ENCODE data around the gene ZDHHC13.

ZDHHC13 gene

GRCh38 chr11:19185036-19185435, 68.1 kb downstream of the ZDHHC13 start:
- Histone ChIP-seq H3K27me3 (ENCODE audit: insufficient read depth, insufficient read length) (no peaks in the 10 kb centered on the region), H3K9me3 (ENCODE audit: insufficient read depth, low read length) (no peaks in the 10 kb centered on the region), H3K4me1 (ENCODE audit: insufficient read depth, insufficient read length) (no peaks in the 10 kb centered on the region), H3K36me3 (ENCODE audit: insufficient read depth, insufficient read length, low read length) (no peaks in the 10 kb centered on the region), H3K9ac (ENCODE audit: insufficient read length, low read depth) (no peak overlapping the region), H3K4me3 (ENCODE audit: insufficient read length, low read depth) (no peak overlapping the region)
- no peak for DNase-seq (ENCODE audit: low read depth, low spot score)
- TF ChIP-seq YY1 (IDR thresholded peaks at IDR 0.05; ENCODE audit: insufficient read depth, insufficient read length) (no peak), SUZ12 (IDR thresholded peaks at IDR 0.05; ENCODE audit: extremely low read depth, insufficient read depth, insufficient read length) (no peak), ZNF274 (IDR thresholded peaks at IDR 0.05; ENCODE audit: low read depth, low read length) (no peak)

- TF ChIP-seq ZNF274 (IDR thresholded peaks at IDR 0.05; ENCODE audit: low read depth, low read length) (no peak), SUZ12 (IDR thresholded peaks at IDR 0.05; ENCODE audit: extremely low read depth, insufficient read depth, insufficient read length) (no peak), YY1 (IDR thresholded peaks at IDR 0.05; ENCODE audit: insufficient read depth, insufficient read length) (no peak)
Observed at GRCh38 chr11:19185516-19186052, 68.6 kb downstream of the ZDHHC13 start.

GRCh38 chr11:19187114-19187832, 70.3 kb downstream of the ZDHHC13 start:
- no peak for DNase-seq (ENCODE audit: low read depth, low spot score)
- Histone ChIP-seq H3K27me3 (ENCODE audit: insufficient read depth, insufficient read length) (no peaks in the 10 kb centered on the region), H3K4me3 (ENCODE audit: insufficient read length, low read depth) (no peak overlapping the region), H3K9ac (ENCODE audit: insufficient read length, low read depth) (no peak overlapping the region), H3K36me3 (ENCODE audit: insufficient read depth, insufficient read length, low read length) (no peaks in the 10 kb centered on the region), H3K4me1 (ENCODE audit: insufficient read depth, insufficient read length) (no peaks in the 10 kb centered on the region), H3K9me3 (ENCODE audit: insufficient read depth, low read length) (no peaks in the 10 kb centered on the region)
- TF ChIP-seq ZNF274 (IDR thresholded peaks at IDR 0.05; ENCODE audit: low read depth, low read length) (no peak), YY1 (IDR thresholded peaks at IDR 0.05; ENCODE audit: insufficient read depth, insufficient read length) (no peak), SUZ12 (IDR thresholded peaks at IDR 0.05; ENCODE audit: extremely low read depth, insufficient read depth, insufficient read length) (no peak)

More at GRCh38 chr11:19185516-19186052, 68.6 kb downstream of the ZDHHC13 start:
- H3K36me3 ChIP-seq (ENCODE audit: insufficient read depth, insufficient read length, low read length): no peaks in the 10 kb centered on the region
- no peaks in the 10 kb centered on the region for H3K9me3 ChIP-seq (ENCODE audit: insufficient read depth, low read length)
- no peak for DNase-seq (ENCODE audit: low read depth, low spot score)
- H3K9ac ChIP-seq (ENCODE audit: insufficient read length, low read depth): no peak overlapping the region
- no peaks in the 10 kb centered on the region for H3K27me3 ChIP-seq (ENCODE audit: insufficient read depth, insufficient read length)
- H3K4me1 ChIP-seq (ENCODE audit: insufficient read depth, insufficient read length): no peaks in the 10 kb centered on the region
- H3K4me3 ChIP-seq (ENCODE audit: insufficient read length, low read depth): no peak overlapping the region

- H3K36me3 ChIP-seq (ENCODE audit: insufficient read depth, insufficient read length, low read length): no peaks in the 10 kb centered on the region
- H3K4me3 ChIP-seq (ENCODE audit: insufficient read length, low read depth): no peak overlapping the region
- H3K4me1 ChIP-seq (ENCODE audit: insufficient read depth, insufficient read length): no peaks in the 10 kb centered on the region
- H3K9ac ChIP-seq (ENCODE audit: insufficient read length, low read depth): no peak overlapping the region
- TF ChIP-seq ZNF274 (IDR thresholded peaks at IDR 0.05; ENCODE audit: low read depth, low read length) (no peak), YY1 (IDR thresholded peaks at IDR 0.05; ENCODE audit: insufficient read depth, insufficient read length) (no peak), SUZ12 (IDR thresholded peaks at IDR 0.05; ENCODE audit: extremely low read depth, insufficient read depth, insufficient read length) (no peak)
- no peak for DNase-seq (ENCODE audit: low read depth, low spot score)
- no peaks in the 10 kb centered on the region for H3K27me3 ChIP-seq (ENCODE audit: insufficient read depth, insufficient read length)
- H3K9me3 ChIP-seq (ENCODE audit: insufficient read depth, low read length): no peaks in the 10 kb centered on the region
Observed at GRCh38 chr11:19187833-19188258, 70.9 kb downstream of the ZDHHC13 start.

- no peaks in the 10 kb centered on the region for H3K9me3 ChIP-seq (ENCODE audit: insufficient read depth, low read length)
- DNase-seq (ENCODE audit: low read depth, low spot score): no peak
- H3K27me3 ChIP-seq (ENCODE audit: insufficient read depth, insufficient read length): no peaks in the 10 kb centered on the region
- no peaks in the 10 kb centered on the region for H3K4me1 ChIP-seq (ENCODE audit: insufficient read depth, insufficient read length)
- H3K36me3 ChIP-seq (ENCODE audit: insufficient read depth, insufficient read length, low read length): no peaks in the 10 kb centered on the region
- no peak for TF ChIP-seq YY1 (IDR thresholded peaks at IDR 0.05; ENCODE audit: insufficient read depth, insufficient read length)
- no peak for TF ChIP-seq ZNF274 (IDR thresholded peaks at IDR 0.05; ENCODE audit: low read depth, low read length)
- TF ChIP-seq SUZ12 (IDR thresholded peaks at IDR 0.05; ENCODE audit: extremely low read depth, insufficient read depth, insufficient read length): no peak
- no peak overlapping the region for H3K9ac ChIP-seq (ENCODE audit: insufficient read length, low read depth)
- H3K4me3 ChIP-seq (ENCODE audit: insufficient read length, low read depth): no peak overlapping the region
Observed at GRCh38 chr11:19191530-19192169, 74.7 kb downstream of the ZDHHC13 start.

- TF ChIP-seq YY1 (IDR thresholded peaks at IDR 0.05; ENCODE audit: insufficient read depth, insufficient read length) (no peak), SUZ12 (IDR thresholded peaks at IDR 0.05; ENCODE audit: extremely low read depth, insufficient read depth, insufficient read length) (no peak), ZNF274 (IDR thresholded peaks at IDR 0.05; ENCODE audit: low read depth, low read length) (no peak)
- no peak overlapping the region for H3K9ac ChIP-seq (ENCODE audit: insufficient read length, low read depth)
- H3K27me3 ChIP-seq (ENCODE audit: insufficient read depth, insufficient read length): no peaks in the 10 kb centered on the region
- no peak overlapping the region for H3K4me3 ChIP-seq (ENCODE audit: insufficient read length, low read depth)
- H3K36me3 ChIP-seq (ENCODE audit: insufficient read depth, insufficient read length, low read length): no peaks in the 10 kb centered on the region
- no peak for DNase-seq (ENCODE audit: low read depth, low spot score)
- H3K9me3 ChIP-seq (ENCODE audit: insufficient read depth, low read length): no peaks in the 10 kb centered on the region
- H3K4me1 ChIP-seq (ENCODE audit: insufficient read depth, insufficient read length): no peaks in the 10 kb centered on the region
Observed at GRCh38 chr11:19193916-19194315, 76.9 kb downstream of the ZDHHC13 start.

All from NT2/D1 (cell line).